Lower lobe of right lung (tissue), 2 donors: Measurements from ENCODE around the gene TMEM252. TPM values are rescaled to one million over a fixed set of nuclear protein-coding genes. Genes with fewer than 3 reads are reported as not detected.

ENCODE experiments used
- ATAC-seq, 2 donors: fragments of 200-7000 bp; cut with Tn5 transposase; one replicate each; pipeline ENCODE4 v1.9.1; 2020 to 2022; ENCODE audit warnings: mild to moderate bottlenecking in 2 of 2, moderate library complexity in 2 of 2
- DNase-seq: peaks from one replicate; pipeline ENCODE4 v3.0.0-alpha.2; 2020
- H3K27ac ChIP-seq: fragments of 200-600 bp; one replicate; pipeline ENCODE4 v1.8.0; 2022
- H3K27me3 ChIP-seq: fragments of 200-600 bp; one replicate; pipeline ENCODE4 v1.8.0; 2022; ENCODE audit warnings: low read depth
- H3K36me3 ChIP-seq: fragments of 200-600 bp; one replicate; pipeline ENCODE4 v1.8.0; 2022; ENCODE audit warnings: mild to moderate bottlenecking
- H3K4me1 ChIP-seq: fragments of 200-600 bp; one replicate; pipeline ENCODE4 v1.8.0; 2022
- H3K4me3 ChIP-seq: fragments of 200-600 bp; one replicate; pipeline ENCODE4 v1.8.0; 2022; ENCODE audit warnings: mild to moderate bottlenecking
- H3K9me3 ChIP-seq: fragments of 200-600 bp; one replicate; pipeline ENCODE4 v1.8.0; 2022
- CTCF ChIP-seq: fragments of 200-600 bp; IDR thresholded peaks from one replicate; pipeline ENCODE4 v1.8.0; 2022; ENCODE audit warnings: antibody characterized with exemption, mild to moderate bottlenecking
- intact Hi-C: fragments of 100-400 bp; cut with DNase I; formaldehyde crosslinking; loops from one replicate; pipeline ENCODE4 v1.11.0; 2022
- total RNA-seq: library from RNA; stranded (reverse); fragmentation: NEBNext Ultra II Directional; extraction: Animal tissue kit (Norgen Biotek cat#: 25700); gene quantifications from one replicate; pipeline ENCODE4 v1.2.1, GENCODE V29; 2021
- donor health status: DM: no; HTN: yes; CAD: no; lungs with severe emphysema.

The TMEM252 gene
- total RNA-seq, 1 donor from 2014 or later, result 0.30 TPM

GRCh38 chr9:68577774-68578591, 37.3 kb upstream of the TMEM252 start:
- Histone ChIP-seq H3K4me3 (no peak overlapping the region), H3K9me3 (no peaks in the 10 kb centered on the region), H3K27me3 (no peaks in the 10 kb centered on the region), H3K36me3 (no peaks in the 10 kb centered on the region), H3K27ac (no peak overlapping the region), H3K4me1 (no peaks in the 10 kb centered on the region)
- no peak for TF ChIP-seq CTCF
- ATAC-seq (no peak), DNase-seq (no peak)
- intact Hi-C loops, result no loop called here

GRCh38 chr9:68575817-68576216, 35.1 kb upstream of the TMEM252 start:
- ATAC-seq (no peak), DNase-seq (no peak)
- no peak overlapping the region for H3K4me3 ChIP-seq
- no peak for TF ChIP-seq CTCF
- no peaks in the 10 kb centered on the region for H3K27me3 ChIP-seq
- no peaks in the 10 kb centered on the region for H3K9me3 ChIP-seq
- H3K36me3 ChIP-seq, result no peaks in the 10 kb centered on the region
- no peaks in the 10 kb centered on the region for H3K4me1 ChIP-seq
- no peak overlapping the region for H3K27ac ChIP-seq
- intact Hi-C loops, result no loop called here

- H3K4me3 ChIP-seq, result no peak overlapping the region
- no peaks in the 10 kb centered on the region for H3K4me1 ChIP-seq
- no peaks in the 10 kb centered on the region for H3K36me3 ChIP-seq
- no peak for ATAC-seq
- DNase-seq, result no peak
- H3K27me3 ChIP-seq, result no peaks in the 10 kb centered on the region
- peak; percentile 18 for TF ChIP-seq CTCF
- intact Hi-C loops, result no loop called here
- H3K9me3 ChIP-seq, result no peaks in the 10 kb centered on the region
- H3K27ac ChIP-seq, result no peak overlapping the region
Observed at GRCh38 chr9:68574150-68574549, 33.5 kb upstream of the TMEM252 start.

- no peak for ATAC-seq
- H3K27ac ChIP-seq, result no peak overlapping the region
- no peak for TF ChIP-seq CTCF
- no peak overlapping the region for H3K4me3 ChIP-seq
- no peaks in the 10 kb centered on the region for H3K9me3 ChIP-seq
- no peak for DNase-seq
- intact Hi-C loops, result no loop called here
- peaks cover 23% of the 10 kb centered on the region for H3K4me1 ChIP-seq
- no peaks in the 10 kb centered on the region for H3K27me3 ChIP-seq
- no peaks in the 10 kb centered on the region for H3K36me3 ChIP-seq
Observed at GRCh38 chr9:68567565-68567964, 26.9 kb upstream of the TMEM252 start.

- TF ChIP-seq CTCF, result no peak
- ATAC-seq (no peak), DNase-seq (no peak)
- H3K9me3 ChIP-seq, result no peaks in the 10 kb centered on the region
- no peaks in the 10 kb centered on the region for H3K27me3 ChIP-seq
- H3K36me3 ChIP-seq, result no peaks in the 10 kb centered on the region
- H3K4me1 ChIP-seq, result peaks cover 41% of the 10 kb centered on the region
- intact Hi-C loops, result no loop called here
- H3K4me3 ChIP-seq, result no peak overlapping the region
- no peak overlapping the region for H3K27ac ChIP-seq
Observed at GRCh38 chr9:68562461-68562860, 21.8 kb upstream of the TMEM252 start.
